Activated CD8-positive, alpha-beta memory T cell treated with anti-CD3 and anti-CD28 coated beads, Interleukin-2, amount 50 U/mL, for 1 hour (primary cell): ENCODE data around the gene AKTIP.
"Not testable (repeated sequence)": the region's sequence is repeated elsewhere in the genome, so short reads cannot be mapped to it uniquely, and the experiment has no call there.

ENCODE experiments used
- DNase-seq: peaks from one replicate; pipeline ENCODE4 v3.0.0-alpha.2; 2020; ENCODE audit errors: extremely low read depth

The AKTIP gene

GRCh38 chr16:53515811-53516210, 12.8 kb upstream of the AKTIP start:
- no peak for DNase-seq

DNA sequence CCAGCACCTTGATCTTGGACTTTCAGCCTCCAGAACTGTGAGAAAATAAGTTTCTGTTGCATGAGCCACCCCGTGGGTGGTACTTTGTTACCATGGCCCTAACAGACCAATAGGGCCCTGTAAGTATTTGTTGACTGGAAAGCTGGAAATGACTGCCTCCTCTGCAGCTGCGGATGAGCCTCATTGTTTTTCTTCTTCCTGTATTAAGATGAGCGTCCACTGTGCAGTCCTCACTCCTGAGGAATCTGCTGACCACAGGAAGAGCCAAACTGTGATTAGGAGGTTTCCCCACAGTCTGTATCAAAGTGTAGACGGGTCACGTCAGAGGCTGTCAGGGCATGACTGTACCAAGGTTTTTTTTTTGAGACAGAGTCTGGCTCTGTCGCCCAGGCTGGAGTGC, 12.2 kb upstream of the AKTIP start:
- no peak for DNase-seq

- DNase-seq, result not testable (repeated sequence)
These were observed 9.8 kb upstream of the AKTIP start for GRCh38 chr16:53512795-53513194.

GRCh38 chr16:53511403-53512280, 8.6 kb upstream of the AKTIP start:
- no peak for DNase-seq

DNA sequence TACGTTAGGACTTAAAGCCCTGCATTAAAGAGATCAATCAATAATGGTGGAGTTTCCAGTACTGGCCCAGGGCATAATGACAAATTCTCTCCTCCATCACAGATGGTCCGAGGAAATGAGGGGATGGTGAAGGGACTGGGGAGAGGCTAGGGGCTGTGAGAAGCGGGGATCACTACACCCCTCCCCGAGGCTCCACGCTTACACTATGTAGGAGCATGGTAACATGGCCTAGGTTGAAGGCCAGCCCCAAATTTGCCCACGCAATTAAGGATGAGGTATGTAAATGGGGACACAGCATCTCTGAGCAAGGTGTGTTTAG, 8.0 kb upstream of the AKTIP start:
- no peak for DNase-seq

- no peak for DNase-seq
These were observed 7.7 kb upstream of the AKTIP start for GRCh38 chr16:53510704-53511070.

DNA sequence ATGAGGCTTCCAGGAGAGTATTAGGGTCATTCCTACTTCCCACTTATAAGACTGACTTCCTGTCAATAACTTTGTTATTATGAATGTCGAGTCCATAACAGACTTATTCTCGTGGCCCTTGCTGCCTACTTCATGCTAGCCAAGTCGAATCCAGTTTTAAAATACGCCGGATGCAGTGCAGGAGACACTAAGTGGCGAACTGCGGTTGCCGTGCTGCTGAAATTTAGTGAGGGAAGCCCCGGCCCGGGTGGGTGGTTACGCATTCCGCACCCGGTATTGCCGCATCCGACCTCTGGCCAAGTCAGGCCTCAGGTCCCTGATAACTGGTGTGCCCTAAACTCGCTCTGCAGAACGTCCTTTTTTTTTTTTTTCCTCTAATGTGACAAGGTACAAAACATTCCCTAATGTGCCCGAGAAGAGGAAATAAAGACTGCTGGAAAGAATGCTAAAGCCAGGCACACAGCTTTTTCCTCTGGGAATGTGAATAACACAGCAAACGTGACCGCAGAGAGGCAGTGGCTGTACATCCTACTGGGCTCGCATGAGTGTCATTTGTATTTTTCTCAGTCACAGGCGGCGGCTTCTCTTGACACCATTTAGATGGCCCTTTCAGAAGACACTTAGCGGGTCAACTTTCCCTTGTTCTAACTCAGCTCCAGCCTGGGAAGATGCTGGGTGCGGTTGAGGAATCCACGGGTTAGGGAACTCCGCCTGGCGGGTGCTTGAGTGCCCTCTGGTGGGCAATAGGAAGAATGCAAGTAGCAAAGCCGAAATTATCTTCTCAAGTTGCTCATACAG, 7.1 kb upstream of the AKTIP start:
- DNase-seq, result no peak

GRCh38 chr16:53507464-53508179, 4.6 kb upstream of the AKTIP start:
- no peak for DNase-seq

GRCh38 chr16:53506254-53506653, 3.2 kb upstream of the AKTIP start:
- no peak for DNase-seq

- no peak for DNase-seq
These were observed 1.7 kb upstream of the AKTIP start for GRCh38 chr16:53504665-53505064.

DNA sequence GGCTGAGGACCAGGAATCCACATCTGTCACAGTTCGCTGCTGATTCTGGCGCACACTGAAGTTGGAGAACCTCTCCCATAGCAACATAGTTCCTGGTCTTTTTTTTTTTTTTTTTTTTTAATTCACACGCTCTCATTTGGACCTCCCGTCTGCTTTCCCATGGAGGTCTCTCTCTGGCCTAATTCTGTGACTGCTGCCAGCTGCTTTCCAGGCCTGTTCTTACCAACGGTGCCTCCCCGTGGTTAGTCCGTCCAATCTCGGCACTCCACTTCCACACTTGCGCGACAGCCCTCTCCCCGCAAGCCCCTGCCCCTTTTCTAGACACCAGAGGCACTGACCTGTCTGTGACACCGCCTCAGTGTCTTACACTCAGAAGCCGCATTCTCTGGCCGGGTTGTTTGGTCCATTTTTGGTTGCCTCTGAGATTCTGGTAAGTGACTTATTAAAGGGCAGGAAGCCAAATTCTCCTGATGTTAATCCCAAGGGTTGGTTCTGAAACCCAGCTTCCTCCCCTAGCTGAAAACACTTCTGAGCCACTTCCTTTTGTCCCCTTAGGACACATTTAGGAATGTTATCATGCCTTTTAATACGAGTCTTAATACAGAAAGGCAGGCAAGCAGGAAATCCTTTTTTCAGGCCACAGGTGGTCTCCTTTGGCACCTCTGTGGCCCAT, 1.1 kb upstream of the AKTIP start:
- no peak for DNase-seq

GRCh38 chr16:53503270-53503923, 388 bp upstream of the AKTIP start:
- peak; percentile 100 for DNase-seq

GRCh38 chr16:53501216-53501859, 1.7 kb downstream of the AKTIP start:
- no peak for DNase-seq

GRCh38 chr16:53498984-53499383, 4.0 kb downstream of the AKTIP start:
- DNase-seq, result no peak

DNA sequence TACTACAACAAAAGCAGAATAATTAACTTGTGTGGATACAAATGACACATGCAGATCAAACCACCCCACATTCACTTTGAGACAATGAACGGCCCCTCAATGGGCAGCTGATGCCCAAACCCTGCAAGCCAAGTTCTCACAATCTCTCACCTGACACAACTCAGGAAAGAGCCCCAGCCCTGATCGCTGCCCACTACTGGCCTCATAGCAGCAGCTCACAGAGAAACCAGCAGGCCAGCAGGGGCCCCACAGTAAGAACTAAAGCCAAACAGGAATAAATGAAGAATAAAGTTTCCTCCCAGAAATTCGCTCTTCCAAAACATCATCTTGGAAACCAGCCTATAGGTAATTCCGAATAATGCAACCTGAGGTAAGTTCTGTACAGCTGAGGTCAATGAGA, 7.7 kb downstream of the AKTIP start:
- DNase-seq, result no peak

DNA sequence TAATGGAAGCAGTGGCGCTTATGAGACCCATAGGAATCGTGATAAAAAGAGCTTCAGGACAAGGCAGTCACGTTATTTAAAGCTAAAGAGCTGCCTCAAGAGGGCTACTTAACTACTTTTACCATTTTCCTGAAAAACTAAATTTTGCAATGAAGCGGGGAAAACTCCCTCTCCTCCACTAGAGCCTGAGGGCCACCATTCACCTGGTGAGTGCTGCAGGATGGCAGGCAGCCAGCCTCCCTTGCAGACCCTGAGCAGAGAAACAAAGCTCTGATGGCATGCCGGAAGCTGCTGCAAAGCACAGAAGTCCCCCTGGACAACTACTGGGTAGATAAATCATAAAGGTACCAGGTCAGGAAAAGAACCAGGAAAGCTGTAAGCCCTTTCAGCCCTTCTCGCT, 8.4 kb downstream of the AKTIP start:
- DNase-seq, result no peak

DNA sequence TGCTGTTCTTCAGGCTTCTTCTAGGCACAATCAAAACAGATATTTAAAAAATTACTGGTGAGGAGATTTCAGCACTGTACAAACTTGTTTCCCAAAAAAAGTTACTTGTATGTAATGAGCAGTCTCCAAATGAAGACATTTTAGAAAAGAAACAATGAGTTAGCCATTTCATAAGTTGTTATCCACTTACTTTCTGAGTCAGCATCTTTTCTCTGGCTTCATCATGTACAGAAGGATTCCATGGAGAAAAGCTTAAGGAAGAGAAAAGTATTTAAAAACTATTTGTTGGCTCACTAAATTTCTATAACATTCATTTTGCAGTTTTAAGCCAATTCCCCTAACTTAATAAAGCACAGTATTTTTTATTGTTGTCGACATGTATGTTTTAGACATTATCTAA, 10.5 kb downstream of the AKTIP start:
- no peak for DNase-seq

- DNase-seq, result no peak
These were observed 13.3 kb downstream of the AKTIP start for GRCh38 chr16:53489755-53490154.

DNA sequence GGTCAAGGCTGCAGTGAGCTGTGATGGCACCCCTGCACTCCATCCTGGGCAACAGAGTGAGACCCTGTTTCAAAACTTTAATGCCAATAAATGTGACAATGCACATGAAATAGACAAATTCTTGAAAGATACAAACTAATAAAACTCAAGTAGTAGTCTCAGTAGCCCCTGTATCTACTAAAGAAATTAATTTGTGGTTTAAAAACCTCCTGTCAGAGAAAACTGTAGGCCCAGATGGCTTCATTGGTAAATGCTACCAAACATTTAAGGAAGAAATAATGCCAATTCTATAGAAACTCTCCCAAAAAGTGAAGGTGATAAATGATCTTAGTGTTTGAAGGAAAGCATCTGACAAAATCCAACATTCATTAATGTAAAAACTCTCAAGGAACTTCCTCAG, 16.8 kb downstream of the AKTIP start:
- DNase-seq, result no peak

- DNase-seq, result no peak
These were observed 18.5 kb downstream of the AKTIP start for GRCh38 chr16:53484542-53484941.

- no peak for DNase-seq
These were observed 20.9 kb downstream of the AKTIP start for GRCh38 chr16:53482123-53482522.
